Activated CD4-positive, alpha-beta T cell treated with anti-CD3 and anti-CD28 coated beads, Interleukin-2, amount 10 ng/mL, durations not matched to agents 24 days and 14 days (primary cell): ENCODE measurements around the gene DOCK4. TPM values are rescaled to one million over a fixed set of nuclear protein-coding genes. Genes with fewer than 3 reads are reported as not detected.

ENCODE experiments used
- DNase-seq: peaks from one replicate; pipeline ENCODE4 v3.0.0; 2022
- H3K27ac Mint-ChIP-seq: one replicate; pipeline ENCODE4 v1.8.0; 2022; ENCODE audit warnings: mild to moderate bottlenecking, mixed read lengths
- H3K27me3 Mint-ChIP-seq: one replicate; pipeline ENCODE4 v1.8.0; 2022; ENCODE audit warnings: mixed read lengths
- H3K36me3 Mint-ChIP-seq: one replicate; pipeline ENCODE4 v1.8.0; 2022; ENCODE audit warnings: low read depth, mild to moderate bottlenecking, mixed read lengths
- H3K4me1 Mint-ChIP-seq: one replicate; pipeline ENCODE4 v1.8.0; 2021; ENCODE audit warnings: mixed read lengths
- H3K4me3 Mint-ChIP-seq: one replicate; pipeline ENCODE4 v1.8.0; 2022; ENCODE audit warnings: mild to moderate bottlenecking, moderate library complexity, mixed read lengths
- H3K9me3 Mint-ChIP-seq: one replicate; pipeline ENCODE4 v1.8.0; 2021; ENCODE audit warnings: mixed read lengths
- intact Hi-C: fragments of 100-400 bp; cut with micrococcal nuclease; formaldehyde crosslinking; loops from one replicate; pipeline ENCODE4 v1.15.1; 2023
- total RNA-seq: library from RNA; stranded (reverse); gene quantifications from 2 replicates; pipeline ENCODE4 v1.2.3, GENCODE V29; 2022

Gene DOCK4
- total RNA-seq, 1 donor from 2014 or later: 0.89 TPM

- Mint-ChIP-seq H3K9me3 (no peaks in the 10 kb centered on the region), H3K4me3 (no peak overlapping the region), H3K27me3 (peaks cover 2% of the 10 kb centered on the region), H3K27ac (no peak overlapping the region), H3K36me3 (no peaks in the 10 kb centered on the region), H3K4me1 (no peaks in the 10 kb centered on the region)
- intact Hi-C loops: no loop called here
- DNase-seq: no peak
Measured at GRCh38 chr7:111727905-111728634, 478.1 kb downstream of the DOCK4 start.

- intact Hi-C loops: no loop called here
- H3K36me3 Mint-ChIP-seq: no peaks in the 10 kb centered on the region
- no peak overlapping the region for H3K4me3 Mint-ChIP-seq
- no peaks in the 10 kb centered on the region for H3K9me3 Mint-ChIP-seq
- H3K27me3 Mint-ChIP-seq: no peaks in the 10 kb centered on the region
- H3K4me1 Mint-ChIP-seq: no peaks in the 10 kb centered on the region
- no peak overlapping the region for H3K27ac Mint-ChIP-seq
- DNase-seq: no peak
Measured at GRCh38 chr7:111718886-111719285, 487.3 kb downstream of the DOCK4 start.

GRCh38 chr7:111711426-111712065 is 494.7 kb downstream of the DOCK4 start:
- Mint-ChIP-seq H3K4me3 (no peak overlapping the region), H3K27me3 (peaks cover 2% of the 10 kb centered on the region), H3K36me3 (no peaks in the 10 kb centered on the region), H3K4me1 (no peaks in the 10 kb centered on the region), H3K27ac (no peak overlapping the region), H3K9me3 (peaks cover 4% of the 10 kb centered on the region)
- no peak for DNase-seq
- intact Hi-C loops: no loop called here

- Mint-ChIP-seq H3K27ac (no peak overlapping the region), H3K9me3 (peaks cover 4% of the 10 kb centered on the region), H3K27me3 (peaks cover 2% of the 10 kb centered on the region), H3K4me1 (no peaks in the 10 kb centered on the region), H3K4me3 (no peak overlapping the region), H3K36me3 (no peaks in the 10 kb centered on the region)
- intact Hi-C loops: no loop called here
- DNase-seq: no peak
Measured at GRCh38 chr7:111710839-111711380, 495.3 kb downstream of the DOCK4 start.

- no peak overlapping the region for H3K4me3 Mint-ChIP-seq
- no peaks in the 10 kb centered on the region for H3K36me3 Mint-ChIP-seq
- no peak for DNase-seq
- no peak overlapping the region for H3K27ac Mint-ChIP-seq
- H3K4me1 Mint-ChIP-seq: no peaks in the 10 kb centered on the region
- H3K27me3 Mint-ChIP-seq: peaks cover 2% of the 10 kb centered on the region
- peaks cover 17% of the 10 kb centered on the region for H3K9me3 Mint-ChIP-seq
- intact Hi-C loops: no loop called here
Measured at GRCh38 chr7:111708072-111708471, 498.1 kb downstream of the DOCK4 start.

GRCh38 chr7:111705807-111706206 is 500.4 kb downstream of the DOCK4 start:
- intact Hi-C loops: no loop called here
- Mint-ChIP-seq H3K36me3 (no peaks in the 10 kb centered on the region), H3K27me3 (peaks cover 2% of the 10 kb centered on the region), H3K4me3 (no peak overlapping the region), H3K27ac (no peak overlapping the region), H3K9me3 (peaks cover 17% of the 10 kb centered on the region), H3K4me1 (no peaks in the 10 kb centered on the region)
- DNase-seq: no peak

GRCh38 chr7:111697771-111698170 is 508.4 kb downstream of the DOCK4 start:
- Mint-ChIP-seq H3K9me3 (no peaks in the 10 kb centered on the region), H3K27ac (no peak overlapping the region), H3K36me3 (no peaks in the 10 kb centered on the region), H3K4me1 (no peaks in the 10 kb centered on the region), H3K4me3 (no peak overlapping the region), H3K27me3 (no peaks in the 10 kb centered on the region)
- intact Hi-C loops: no loop called here
- no peak for DNase-seq

GRCh38 chr7:111694376-111694775 is 511.8 kb downstream of the DOCK4 start:
- DNase-seq: no peak
- H3K27me3 Mint-ChIP-seq: no peaks in the 10 kb centered on the region
- H3K4me1 Mint-ChIP-seq: no peaks in the 10 kb centered on the region
- H3K27ac Mint-ChIP-seq: no peak overlapping the region
- intact Hi-C loops: no loop called here
- H3K36me3 Mint-ChIP-seq: no peaks in the 10 kb centered on the region
- no peaks in the 10 kb centered on the region for H3K9me3 Mint-ChIP-seq
- no peak overlapping the region for H3K4me3 Mint-ChIP-seq

- Mint-ChIP-seq H3K27ac (no peak overlapping the region), H3K27me3 (no peaks in the 10 kb centered on the region), H3K9me3 (no peaks in the 10 kb centered on the region), H3K4me1 (no peaks in the 10 kb centered on the region), H3K4me3 (no peak overlapping the region), H3K36me3 (no peaks in the 10 kb centered on the region)
- intact Hi-C loops: no loop called here
- no peak for DNase-seq
Measured at GRCh38 chr7:111690364-111691111, 515.7 kb downstream of the DOCK4 start.

- no peak for DNase-seq
- H3K27ac Mint-ChIP-seq: no peak overlapping the region
- no peaks in the 10 kb centered on the region for H3K4me1 Mint-ChIP-seq
- H3K36me3 Mint-ChIP-seq: no peaks in the 10 kb centered on the region
- H3K4me3 Mint-ChIP-seq: no peak overlapping the region
- intact Hi-C loops: no loop called here
- H3K9me3 Mint-ChIP-seq: no peaks in the 10 kb centered on the region
- H3K27me3 Mint-ChIP-seq: no peaks in the 10 kb centered on the region
Measured at GRCh38 chr7:111685349-111685748, 520.9 kb downstream of the DOCK4 start.

- H3K27ac Mint-ChIP-seq: no peak overlapping the region
- no peaks in the 10 kb centered on the region for H3K4me1 Mint-ChIP-seq
- no peak overlapping the region for H3K4me3 Mint-ChIP-seq
- intact Hi-C loops: no loop called here
- H3K36me3 Mint-ChIP-seq: no peaks in the 10 kb centered on the region
- H3K9me3 Mint-ChIP-seq: no peaks in the 10 kb centered on the region
- DNase-seq: no peak
- H3K27me3 Mint-ChIP-seq: peaks cover 3% of the 10 kb centered on the region
Measured at GRCh38 chr7:111682588-111683340, 523.4 kb downstream of the DOCK4 start.

- H3K27ac Mint-ChIP-seq: no peak overlapping the region
Measured at GRCh38 chr7:111681242-111681641, 525.0 kb downstream of the DOCK4 start.

GRCh38 chr7:111678986-111679385 is 527.2 kb downstream of the DOCK4 start:
- Mint-ChIP-seq H3K27ac (no peak overlapping the region), H3K4me1 (no peaks in the 10 kb centered on the region), H3K9me3 (no peaks in the 10 kb centered on the region), H3K36me3 (no peaks in the 10 kb centered on the region), H3K4me3 (no peak overlapping the region), H3K27me3 (peaks cover 3% of the 10 kb centered on the region)
- DNase-seq: no peak
- intact Hi-C loops: no loop called here

More at GRCh38 chr7:111681242-111681641, 525.0 kb downstream of the DOCK4 start:
- intact Hi-C loops: no loop called here
- no peaks in the 10 kb centered on the region for H3K4me1 Mint-ChIP-seq
- H3K9me3 Mint-ChIP-seq: no peaks in the 10 kb centered on the region
- H3K4me3 Mint-ChIP-seq: no peak overlapping the region
- no peaks in the 10 kb centered on the region for H3K36me3 Mint-ChIP-seq
- peaks cover 3% of the 10 kb centered on the region for H3K27me3 Mint-ChIP-seq
- DNase-seq: no peak
